H7 (cell line): ENCODE data around the gene KLHL5. TPM values are rescaled to one million over a fixed set of nuclear protein-coding genes. Genes with fewer than 3 reads are reported as not detected.
"Not testable (repeated sequence)": the region's sequence is repeated elsewhere in the genome, so short reads cannot be mapped to it uniquely, and the experiment has no call there.

ENCODE experiments used
- DNase-seq: peaks from one replicate; pipeline ENCODE4 v3.0.0; 2012
- H3K27me3 ChIP-seq: 2 replicates; pipeline ENCODE4 v1.6.0; 2011; ENCODE audit warnings: mild to moderate bottlenecking, low read length; ENCODE audit not compliant: control insufficient read depth, insufficient read depth
- H3K36me3 ChIP-seq: replicated peaks from 2 replicates; pipeline ENCODE4 v1.5.1; 2011; ENCODE audit warnings: low read length; ENCODE audit not compliant: control insufficient read depth, insufficient read depth
- H3K4me3 ChIP-seq: 2 replicates; pipeline ENCODE4 v1.5.1; 2011; ENCODE audit warnings: low read depth, mild to moderate bottlenecking, control low read depth, low read length, moderate library complexity; ENCODE audit not compliant: insufficient read depth
- total RNA-seq: library from RNA; depleted of rRNA; stranded (reverse); fragments of >200 nt; shearing (Covaris generic); gene quantifications from 2 replicates; pipeline ENCODE4 v1.2.3, GENCODE V29; 2014

The KLHL5 gene
- total RNA-seq, 1 experiment from 2014 or later, result 16.5 TPM

DNA sequence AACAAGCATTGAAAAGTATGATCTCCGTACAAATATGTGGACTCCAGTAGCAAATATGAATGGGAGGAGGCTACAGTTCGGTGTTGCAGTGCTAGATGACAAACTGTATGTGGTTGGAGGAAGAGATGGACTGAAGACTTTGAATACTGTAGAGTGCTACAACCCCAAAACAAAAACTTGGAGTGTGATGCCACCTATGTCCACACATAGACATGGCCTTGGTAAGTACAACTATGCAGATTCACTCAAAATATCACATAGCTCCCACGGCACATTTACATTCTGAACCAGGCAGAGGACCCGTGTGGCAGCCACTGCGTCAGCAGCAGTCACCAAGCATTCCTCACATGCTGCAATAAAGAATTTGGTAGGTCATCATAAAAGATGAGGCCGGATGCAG lies 41.3 kb downstream of the KLHL5 start:
- Histone ChIP-seq H3K4me3 (no peak overlapping the region), H3K27me3 (no peaks in the 10 kb centered on the region), H3K36me3 (no peaks in the 10 kb centered on the region; the same call in none of the 2 replicates)
- DNase-seq, result no peak

DNA sequence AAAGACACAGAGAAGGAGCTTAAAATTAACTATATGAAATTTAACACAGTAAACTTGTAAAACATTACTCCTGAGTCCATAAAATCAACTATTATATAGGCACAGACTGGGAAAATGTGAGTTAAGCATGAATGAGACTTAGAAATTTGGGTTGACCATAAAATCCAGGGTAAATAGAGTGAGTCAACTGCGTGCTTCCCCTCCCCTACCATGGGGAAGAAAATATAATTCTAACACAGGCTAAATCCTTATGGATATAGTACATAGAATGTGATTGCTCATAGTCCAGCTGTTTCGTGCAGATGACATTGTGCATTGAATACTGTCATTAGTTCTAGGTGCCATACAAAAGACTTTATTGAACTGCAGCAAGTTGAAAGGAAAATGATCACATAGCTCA lies 42.2 kb downstream of the KLHL5 start:
- Histone ChIP-seq H3K4me3 (no peak overlapping the region), H3K36me3 (no peaks in the 10 kb centered on the region; the same call in none of the 2 replicates), H3K27me3 (no peaks in the 10 kb centered on the region)
- DNase-seq, result no peak

DNA sequence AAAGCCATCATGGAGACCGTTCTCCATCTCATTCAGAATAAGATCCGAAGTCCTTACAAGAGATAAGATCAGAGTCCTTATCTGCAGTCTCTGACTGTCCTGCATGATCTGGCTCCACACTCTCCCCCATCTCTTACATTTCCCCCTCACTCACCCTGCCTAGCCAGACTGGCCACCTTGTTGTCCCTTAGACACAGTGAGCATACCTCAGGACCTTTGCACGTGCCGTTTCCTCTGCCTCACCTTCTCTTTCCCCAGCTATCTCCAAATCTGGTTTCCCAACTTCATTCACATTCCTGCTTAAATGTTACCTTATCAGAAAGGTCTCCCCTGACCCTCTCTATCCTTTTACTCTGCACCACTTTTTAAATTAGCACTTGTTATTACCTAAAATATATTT lies 44.0 kb downstream of the KLHL5 start:
- no peaks in the 10 kb centered on the region for H3K27me3 ChIP-seq

DNA sequence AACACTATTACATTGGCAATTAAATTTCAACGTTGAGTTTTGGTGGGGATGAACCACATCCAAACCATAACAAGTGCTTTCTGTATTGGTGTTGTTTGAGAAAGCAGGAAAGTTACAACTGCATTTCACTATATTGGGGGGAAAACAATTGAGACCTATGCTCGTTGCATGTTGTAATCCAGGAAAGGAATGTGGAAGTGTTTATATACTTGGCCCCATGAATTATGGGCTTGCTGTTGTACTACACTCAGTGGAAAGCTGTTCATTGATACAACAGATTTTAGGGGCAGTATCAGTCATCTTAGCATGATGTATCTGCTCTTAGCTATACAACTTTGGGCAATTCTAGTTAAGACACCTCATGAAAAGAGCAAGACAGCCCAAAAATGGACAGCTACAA lies 52.4 kb downstream of the KLHL5 start:
- no peak overlapping the region for H3K4me3 ChIP-seq
- H3K27me3 ChIP-seq, result no peaks in the 10 kb centered on the region
- no peaks in the 10 kb centered on the region; the same call in 1 of the 2 replicates for H3K36me3 ChIP-seq
- DNase-seq, result no peak

More for the DNA sequence above, 44.0 kb downstream of the KLHL5 start:
- Histone ChIP-seq H3K36me3 (no peaks in the 10 kb centered on the region; the same call in none of the 2 replicates), H3K4me3 (no peak overlapping the region)
- DNase-seq, result no peak

DNA sequence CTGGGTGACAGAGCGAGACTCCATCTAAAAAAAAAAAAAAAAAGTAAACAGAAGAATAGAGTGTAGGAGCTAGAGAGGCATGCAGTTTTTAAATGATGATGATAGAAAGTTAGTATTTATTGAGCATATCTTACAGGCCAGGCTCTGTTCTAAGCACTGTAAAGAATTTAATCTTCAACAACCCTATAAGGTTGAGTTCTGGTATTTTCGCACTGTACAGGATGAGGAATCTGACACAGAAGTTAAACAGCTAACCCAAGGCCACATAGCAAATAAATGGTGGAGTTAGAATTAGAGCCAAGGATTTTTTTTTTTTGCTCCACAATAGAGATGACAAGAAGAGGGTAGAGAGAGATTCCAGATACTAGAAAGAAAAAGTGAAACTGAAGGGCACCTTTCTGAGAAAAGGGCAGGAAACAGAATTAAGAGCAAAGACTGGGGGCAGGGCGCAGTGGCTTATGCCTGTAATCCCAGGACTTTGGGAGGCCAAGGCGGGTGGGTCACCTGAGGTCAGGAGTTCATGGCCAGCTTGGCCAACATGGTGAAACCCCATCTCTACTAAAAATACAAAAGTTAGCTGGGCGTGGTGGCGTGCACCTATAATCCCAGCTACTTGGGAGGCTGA lies 56.1 kb downstream of the KLHL5 start:
- DNase-seq, result no peak
- Histone ChIP-seq H3K4me3 (no peak overlapping the region), H3K36me3 (no peaks in the 10 kb centered on the region; the same call in 1 of the 2 replicates), H3K27me3 (no peaks in the 10 kb centered on the region)

DNA sequence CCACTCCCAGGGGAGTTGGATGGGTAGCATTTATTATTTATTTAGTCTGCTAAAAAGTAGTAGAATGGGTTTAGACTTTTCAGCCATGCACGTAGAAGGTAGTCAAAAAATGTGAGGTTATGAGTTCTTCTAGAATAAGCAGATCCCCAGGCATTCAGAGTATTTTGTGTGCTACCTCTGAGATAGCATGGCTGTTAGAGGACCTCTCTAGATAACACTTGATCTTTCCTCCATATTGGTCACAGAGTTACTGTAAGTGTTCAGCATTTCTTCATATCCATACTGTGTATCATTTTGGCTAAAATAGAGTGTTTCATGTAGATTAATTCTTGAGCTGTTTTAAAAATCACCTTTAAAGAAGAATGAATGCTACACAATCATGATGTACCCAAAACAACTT lies 58.4 kb downstream of the KLHL5 start:
- no peak overlapping the region for H3K4me3 ChIP-seq
- no peaks in the 10 kb centered on the region for H3K27me3 ChIP-seq
- no peaks in the 10 kb centered on the region; the same call in 1 of the 2 replicates for H3K36me3 ChIP-seq
- no peak for DNase-seq

DNA sequence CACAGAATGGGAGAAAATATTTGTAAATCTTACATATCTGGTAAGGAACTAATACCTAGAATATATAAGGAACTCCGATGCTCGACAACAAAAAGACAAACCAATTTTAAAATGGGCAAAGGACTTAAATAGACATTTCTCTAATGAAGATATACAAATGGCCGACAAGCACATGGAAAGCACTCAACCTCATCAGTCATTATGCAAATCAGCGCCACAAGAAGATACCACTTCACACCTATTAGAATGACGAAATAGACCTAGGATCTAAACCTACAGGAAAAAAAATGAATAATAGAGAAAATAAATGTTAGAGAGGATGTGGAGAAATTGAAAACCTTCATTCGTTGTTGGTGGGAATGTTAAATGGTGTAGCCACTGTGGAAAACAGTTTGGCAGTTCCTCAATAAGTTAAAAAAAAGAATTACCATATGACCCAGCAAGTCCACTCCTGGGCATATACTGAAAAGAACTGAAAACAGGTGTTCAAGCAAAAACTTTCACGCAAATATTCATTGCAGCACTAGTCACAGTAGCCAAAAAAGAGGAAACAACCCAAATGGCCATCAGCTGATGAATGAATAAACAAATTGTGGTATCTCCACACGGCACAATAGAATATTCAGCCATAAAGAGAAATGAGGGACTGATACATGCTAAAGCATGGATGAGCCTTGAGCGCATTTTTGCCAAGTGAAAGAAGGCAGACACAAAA lies 63.0 kb downstream of the KLHL5 start:
- no peaks in the 10 kb centered on the region for H3K36me3 ChIP-seq
- no peak overlapping the region for H3K4me3 ChIP-seq
- H3K27me3 ChIP-seq, result no peaks in the 10 kb centered on the region
- DNase-seq, result no peak

DNA sequence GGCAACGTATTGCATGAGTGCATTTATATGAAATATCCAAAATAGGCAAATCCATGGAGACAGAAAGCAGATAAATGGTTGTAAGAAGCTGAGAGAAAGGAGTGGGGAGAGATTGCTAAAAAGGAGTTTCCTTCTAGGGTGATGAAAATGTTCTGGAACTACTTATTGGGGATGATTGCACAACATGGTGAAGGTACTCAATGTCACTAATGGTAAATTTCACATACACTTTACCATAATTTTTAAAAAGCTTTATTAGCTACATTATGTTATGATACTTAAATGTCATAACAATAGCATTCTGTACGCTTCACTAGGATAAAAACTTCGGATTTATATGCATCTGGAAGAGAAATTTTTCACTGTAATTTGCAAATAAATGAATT lies 63.6 kb downstream of the KLHL5 start:
- DNase-seq, result no peak
- no peak overlapping the region for H3K4me3 ChIP-seq
- H3K36me3 ChIP-seq, result no peaks in the 10 kb centered on the region
- H3K27me3 ChIP-seq, result no peaks in the 10 kb centered on the region

DNA sequence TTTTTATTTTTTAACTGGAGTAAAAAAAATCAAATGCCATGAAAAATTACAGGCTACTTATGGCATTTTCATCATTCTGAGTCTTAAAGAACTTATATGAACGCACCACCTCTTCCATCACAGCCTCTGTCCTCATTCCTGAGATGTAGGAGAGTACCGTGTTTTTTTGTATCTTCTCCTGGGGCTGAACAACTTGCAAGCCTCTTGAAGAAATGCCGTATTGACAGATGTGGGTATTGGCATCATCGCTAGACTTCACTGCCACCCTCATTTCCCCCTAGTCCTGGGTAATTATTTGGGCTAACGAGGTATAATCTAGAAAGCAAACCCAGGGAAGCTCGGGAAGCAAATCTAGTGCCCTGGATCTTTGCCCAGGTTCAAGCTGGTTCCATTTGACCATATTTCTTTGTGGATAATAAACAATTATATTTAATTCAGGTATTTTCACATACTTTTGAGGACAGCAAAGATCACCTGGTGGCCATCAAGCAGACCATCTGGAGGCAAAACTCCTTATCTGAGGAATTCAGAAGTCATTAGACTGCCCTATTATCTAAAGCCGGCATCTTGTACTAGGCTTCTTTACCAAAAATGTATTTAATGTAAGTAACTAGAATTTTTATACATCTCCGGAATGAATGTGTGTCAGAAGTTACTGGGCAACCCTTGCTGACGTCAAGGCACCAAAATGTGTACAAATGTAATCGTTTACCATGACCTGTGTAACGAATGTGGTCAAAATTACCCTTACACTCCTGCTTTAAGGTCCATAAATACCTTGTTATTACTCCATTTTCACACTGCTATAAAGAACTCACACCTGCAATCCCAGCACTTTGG lies 64.4 kb downstream of the KLHL5 start:
- DNase-seq, result no peak

DNA sequence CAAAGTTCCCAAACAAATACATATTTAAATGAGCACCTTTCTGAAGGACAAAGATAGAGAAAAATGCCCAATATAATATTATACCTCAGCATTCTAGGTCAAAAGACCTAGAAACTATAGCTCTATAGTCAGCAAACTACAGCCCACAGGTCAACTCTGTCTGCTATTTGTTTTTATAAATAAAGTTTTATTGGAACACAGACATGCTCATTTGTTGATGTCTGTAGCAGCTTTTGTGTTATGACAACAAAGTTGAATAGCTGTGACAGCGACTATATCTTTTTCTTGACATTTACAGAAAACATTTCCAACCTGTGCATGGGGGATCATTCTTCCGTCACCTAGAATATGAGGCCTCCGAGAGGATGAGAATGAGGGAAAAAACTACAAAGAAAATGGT lies 71.6 kb downstream of the KLHL5 start:
- Histone ChIP-seq H3K4me3 (no peak overlapping the region), H3K36me3 (no peaks in the 10 kb centered on the region), H3K27me3 (no peaks in the 10 kb centered on the region)
- no peak for DNase-seq

More for the DNA sequence above, 64.4 kb downstream of the KLHL5 start:
- Histone ChIP-seq H3K27me3 (no peaks in the 10 kb centered on the region), H3K4me3 (no peak overlapping the region), H3K36me3 (no peaks in the 10 kb centered on the region)

DNA sequence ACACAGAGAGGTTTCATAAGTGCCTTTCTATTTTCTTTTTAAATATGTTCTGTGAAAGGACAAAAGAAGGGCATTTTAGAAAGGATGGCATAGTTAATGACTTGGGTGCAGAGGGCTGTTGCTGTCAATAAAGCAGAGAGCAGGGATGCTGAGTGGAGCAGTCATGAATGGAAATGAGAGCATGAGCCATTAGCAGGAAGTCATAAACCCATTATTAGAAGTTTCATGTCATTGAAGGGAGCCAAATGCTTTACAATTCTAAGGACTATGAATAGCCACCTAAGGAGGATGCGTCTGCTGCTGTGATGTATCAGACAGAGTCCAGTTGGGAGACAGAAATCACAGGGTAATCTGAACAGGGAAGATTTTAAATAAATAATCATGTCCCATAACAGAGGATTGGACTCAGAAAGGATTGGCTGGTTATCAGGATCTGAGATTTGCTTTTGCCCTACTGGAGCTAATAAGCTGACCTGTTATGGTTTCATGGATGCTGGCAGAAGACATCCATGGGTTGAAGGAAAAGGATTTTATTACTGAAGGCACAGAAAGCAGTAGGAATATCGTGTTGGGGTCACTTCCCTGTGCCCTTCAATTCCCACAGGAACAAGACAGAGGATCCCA lies 72.8 kb downstream of the KLHL5 start:
- no peak for DNase-seq
- Histone ChIP-seq H3K36me3 (no peaks in the 10 kb centered on the region), H3K27me3 (no peaks in the 10 kb centered on the region), H3K4me3 (no peak overlapping the region)

DNA sequence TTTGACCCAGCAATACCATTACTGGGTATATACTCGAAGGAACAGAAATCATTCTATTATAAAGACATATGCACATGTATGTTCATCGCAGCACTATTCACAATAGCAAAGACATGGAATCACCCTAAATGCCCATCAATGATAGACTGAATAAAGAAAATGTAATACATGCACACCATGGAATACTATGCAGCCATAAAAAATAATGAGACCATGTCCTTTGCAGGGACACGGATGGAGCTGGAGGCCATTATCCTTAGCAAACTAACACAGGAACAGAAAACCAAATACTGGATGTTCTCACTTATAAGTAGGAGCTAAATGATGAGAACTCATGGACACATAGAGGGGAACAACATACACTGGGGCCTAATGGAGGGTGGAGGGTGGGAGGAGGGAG lies 76.2 kb downstream of the KLHL5 start:
- not testable (repeated sequence) for DNase-seq, H3K27me3 ChIP-seq, H3K4me3 ChIP-seq, H3K36me3 ChIP-seq

DNA sequence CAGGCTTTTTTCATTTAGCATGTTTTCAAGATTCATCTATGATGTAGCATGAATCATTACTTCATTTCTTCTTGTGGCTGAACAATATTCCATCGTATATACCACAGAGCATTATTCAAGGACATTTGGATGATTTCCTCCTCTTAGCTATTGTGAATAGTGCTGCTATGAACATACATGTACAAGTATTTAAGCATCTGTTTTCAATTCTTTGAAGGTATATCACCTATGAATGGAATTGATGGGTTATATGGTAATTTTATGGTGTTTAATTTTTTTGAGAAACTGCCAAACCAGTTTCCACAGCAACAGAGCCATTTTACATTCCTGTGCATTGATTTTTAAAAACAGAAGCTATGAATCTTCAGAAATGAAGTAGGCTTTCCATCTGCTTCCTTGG lies 84.2 kb downstream of the KLHL5 start:
- no peak overlapping the region for H3K4me3 ChIP-seq
- H3K27me3 ChIP-seq, result no peaks in the 10 kb centered on the region
- DNase-seq, result no peak
- no peaks in the 10 kb centered on the region; the same call in 1 of the 2 replicates for H3K36me3 ChIP-seq

DNA sequence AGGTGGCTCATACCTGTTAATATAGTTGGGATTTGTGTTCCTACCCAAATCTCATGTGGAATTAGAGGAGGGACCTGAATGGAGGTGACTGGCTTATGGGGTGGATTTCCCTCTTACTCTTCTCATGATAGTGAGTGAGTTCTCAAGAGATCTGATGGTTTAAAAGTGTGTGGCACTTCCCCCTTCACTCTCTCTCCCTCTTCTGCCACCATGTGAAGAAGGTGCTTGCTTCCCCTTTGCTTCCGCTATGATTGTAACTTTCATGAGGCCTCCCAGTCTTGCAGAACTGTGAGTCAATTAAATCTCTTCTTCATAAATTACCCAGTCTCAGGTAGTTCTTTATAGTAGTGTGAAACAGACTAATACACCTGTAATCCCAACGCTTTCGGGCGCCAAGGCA lies 92.0 kb downstream of the KLHL5 start:
- H3K36me3 ChIP-seq, result no peaks in the 10 kb centered on the region
- no peak overlapping the region for H3K4me3 ChIP-seq
- H3K27me3 ChIP-seq, result no peaks in the 10 kb centered on the region
- no peak for DNase-seq
